Effector memory CD8-positive, alpha-beta T cell (primary cell): ENCODE measurements around the gene CD244.
"Not testable (repeated sequence)": the region's sequence is repeated elsewhere in the genome, so short reads cannot be mapped to it uniquely, and the experiment has no call there.

Experiments used
- ATAC-seq: fragments of 150-1000 bp; cut with Tn5 transposase; replicated peaks from 2 replicates; pipeline ENCODE4 v1.10.0; 2021; ENCODE audit warnings: mild to moderate bottlenecking, moderate library complexity
- DNase-seq, 3 experiments: peaks; one replicate each; pipeline ENCODE4 v3.0.0; 2021
- H3K27ac Mint-ChIP-seq, 2 donors: one replicate each; pipeline ENCODE4 v1.8.0; 2022; ENCODE audit warnings: mild to moderate bottlenecking in 2 of 2, mixed read lengths in 2 of 2, moderate library complexity in 2 of 2
- H3K27me3 Mint-ChIP-seq, 2 donors: one replicate each; pipeline ENCODE4 v1.8.0; 2022; ENCODE audit warnings: mixed read lengths in 2 of 2
- H3K36me3 Mint-ChIP-seq: one replicate; pipeline ENCODE4 v1.8.0; 2022; ENCODE audit warnings: mild to moderate bottlenecking, moderate library complexity, mixed read lengths; ENCODE audit not compliant: insufficient read depth
- H3K4me1 Mint-ChIP-seq, 2 donors: one replicate each; pipeline ENCODE4 v1.8.0; 2022; ENCODE audit warnings: low read depth in 2 of 2, mixed read lengths in 2 of 2
- H3K4me3 Mint-ChIP-seq, 2 donors: one replicate each; pipeline ENCODE4 v1.8.0; 2022; ENCODE audit warnings: mild to moderate bottlenecking in 2 of 2, mixed read lengths in 2 of 2, moderate library complexity in 2 of 2
- H3K9me3 Mint-ChIP-seq, 2 donors: one replicate each; pipeline ENCODE4 v1.8.0; 2022; ENCODE audit warnings: mixed read lengths in 2 of 2

CD244 gene

DNA sequence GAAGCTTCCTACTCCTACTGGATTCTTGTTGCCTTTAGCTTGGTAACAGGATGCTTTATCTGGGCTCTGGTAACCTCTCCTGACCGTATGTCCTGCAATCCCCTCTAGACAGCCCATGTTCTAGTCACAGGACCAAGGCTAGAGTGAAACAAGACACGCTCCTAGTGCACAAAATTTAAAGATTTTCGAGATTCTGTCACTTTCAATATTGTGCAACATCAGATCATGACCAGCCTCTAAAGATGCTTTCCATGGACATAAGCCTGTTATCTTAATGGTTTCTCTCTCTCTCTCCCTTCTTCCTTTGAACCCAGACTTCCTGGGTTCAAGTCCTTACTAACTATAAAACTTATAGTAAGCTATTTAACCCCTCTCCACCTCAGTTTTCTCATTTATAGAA lies 68.3 kb downstream of the CD244 start:
- Mint-ChIP-seq H3K4me1 (peaks cover 33 to 45% of the 10 kb centered on the region in 2 donors), H3K27me3 (no peaks in the 10 kb centered on the region), H3K9me3 (no peaks in the 10 kb centered on the region)

DNA sequence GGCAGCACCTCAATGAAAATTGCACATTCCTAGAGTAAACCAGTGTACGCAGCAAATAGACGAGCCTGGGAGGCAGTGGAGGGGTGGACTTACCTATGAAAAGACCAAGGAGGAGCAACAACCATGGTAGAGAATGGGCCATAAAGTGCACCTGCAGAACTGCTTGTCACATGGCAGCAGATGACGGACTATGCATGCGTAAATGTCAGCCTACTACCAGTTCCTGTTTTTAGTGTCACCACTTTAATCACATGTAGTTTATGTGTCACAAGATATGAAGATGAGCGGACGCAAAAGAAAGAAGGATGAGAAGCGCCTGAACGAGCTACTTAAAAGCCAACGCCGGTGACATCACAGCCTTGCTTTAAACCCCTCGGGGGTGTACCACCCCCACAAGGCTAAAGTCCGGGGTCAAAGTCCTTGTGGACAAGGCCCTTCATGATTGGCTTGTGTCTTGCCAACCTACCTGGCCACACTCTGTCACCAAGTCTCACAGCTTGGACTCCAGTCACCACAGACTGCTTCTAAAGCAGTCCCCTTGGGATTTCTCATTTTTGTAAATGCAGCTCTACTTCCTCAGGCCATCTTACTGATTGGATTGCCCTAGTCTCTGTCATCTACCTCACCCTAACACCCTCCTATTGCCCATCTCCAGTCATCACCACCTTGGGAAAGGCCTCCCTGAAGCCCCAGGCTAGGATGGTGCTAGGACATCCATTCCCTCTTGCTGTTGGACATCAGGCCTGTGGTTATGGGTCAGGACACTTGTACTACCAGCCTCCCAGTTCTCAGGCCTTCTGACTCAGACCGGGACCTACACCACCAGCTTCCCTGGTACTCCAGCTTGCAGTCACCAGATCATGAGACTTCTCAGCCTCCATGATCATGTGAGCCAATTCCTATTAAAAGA lies 72.7 kb downstream of the CD244 start:
- Mint-ChIP-seq H3K36me3 (no peaks in the 10 kb centered on the region), H3K27ac (peak overlapping the region in 1 of 2 donors; percentile 83), H3K4me3 (no peak overlapping the region), H3K9me3 (no peaks in the 10 kb centered on the region), H3K27me3 (no peaks in the 10 kb centered on the region), H3K4me1 (peaks cover 3 to 9% of the 10 kb centered on the region in 2 donors)
- no peak for DNase-seq
- ATAC-seq: peak; percentile 59

More for the DNA sequence above, 68.3 kb downstream of the CD244 start:
- no peak overlapping the region for H3K4me3 Mint-ChIP-seq
- peak overlapping the region in 1 of 2 donors; percentile 96 for H3K27ac Mint-ChIP-seq
- ATAC-seq (no peak), DNase-seq (no peak)
- H3K36me3 Mint-ChIP-seq: peaks cover 14% of the 10 kb centered on the region

GRCh38 chr1:160789051-160789701 lies 73.5 kb downstream of the CD244 start:
- ATAC-seq (no peak), DNase-seq (no peak)
- Mint-ChIP-seq H3K4me1 (peaks cover 1 to 2% of the 10 kb centered on the region in 2 donors), H3K27me3 (no peaks in the 10 kb centered on the region), H3K9me3 (no peaks in the 10 kb centered on the region), H3K36me3 (no peaks in the 10 kb centered on the region), H3K4me3 (no peak overlapping the region), H3K27ac (no peak overlapping the region)

- Mint-ChIP-seq H3K4me3 (peak overlapping the region in 1 of 2 donors; percentile 74), H3K4me1 (peaks cover 10 to 11% of the 10 kb centered on the region in 2 donors)
- not testable (repeated sequence) for H3K9me3 Mint-ChIP-seq, ATAC-seq, H3K27me3 Mint-ChIP-seq, H3K27ac Mint-ChIP-seq, DNase-seq, H3K36me3 Mint-ChIP-seq
Observed at GRCh38 chr1:160782988-160783765, 79.5 kb downstream of the CD244 start.

DNA sequence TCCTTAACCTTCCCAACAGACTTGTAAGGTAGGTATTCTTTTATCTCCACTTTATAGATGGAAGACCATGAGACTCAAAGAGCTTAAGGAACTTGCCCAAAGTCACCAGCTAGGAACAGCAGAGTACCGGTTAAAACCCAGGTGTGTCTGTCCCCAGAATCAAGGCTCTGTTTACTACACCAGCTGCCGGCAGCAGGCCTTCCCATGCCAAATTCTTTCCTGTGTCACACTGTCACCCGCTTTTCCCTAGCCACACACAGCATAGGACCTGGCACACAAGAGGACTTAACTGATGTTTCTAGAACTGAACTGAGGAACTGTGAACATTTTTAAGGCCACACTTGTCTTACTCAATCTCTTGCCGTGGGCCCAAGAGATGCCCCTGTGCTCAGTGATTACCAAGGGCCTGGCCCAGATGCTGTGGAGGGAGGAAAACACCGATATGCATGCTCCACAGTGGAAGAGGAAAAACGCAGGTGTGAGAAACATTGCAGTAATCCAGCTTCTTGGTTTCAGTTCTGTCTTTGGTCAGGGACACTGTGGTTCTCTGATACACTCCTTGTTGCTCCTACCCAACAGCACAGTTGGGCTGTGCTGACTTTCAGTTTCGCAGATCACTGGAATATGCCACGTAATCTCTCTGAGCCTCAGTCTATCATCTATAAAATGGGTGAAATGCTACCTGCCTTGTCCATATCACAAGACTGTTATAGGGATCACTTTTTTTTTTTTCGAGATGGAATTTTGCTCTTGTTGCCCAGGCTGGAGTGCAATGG lies 80.6 kb downstream of the CD244 start:
- ATAC-seq: peak; percentile 83
- Mint-ChIP-seq H3K36me3 (peaks cover 3% of the 10 kb centered on the region), H3K4me1 (peaks cover 16% of the 10 kb centered on the region in 2 donors), H3K4me3 (peak overlapping the region; percentile 73 to 74), H3K27me3 (no peaks in the 10 kb centered on the region), H3K9me3 (no peaks in the 10 kb centered on the region), H3K27ac (peak overlapping the region; percentile 31 to 47)
- DNase-seq: no peak

DNA sequence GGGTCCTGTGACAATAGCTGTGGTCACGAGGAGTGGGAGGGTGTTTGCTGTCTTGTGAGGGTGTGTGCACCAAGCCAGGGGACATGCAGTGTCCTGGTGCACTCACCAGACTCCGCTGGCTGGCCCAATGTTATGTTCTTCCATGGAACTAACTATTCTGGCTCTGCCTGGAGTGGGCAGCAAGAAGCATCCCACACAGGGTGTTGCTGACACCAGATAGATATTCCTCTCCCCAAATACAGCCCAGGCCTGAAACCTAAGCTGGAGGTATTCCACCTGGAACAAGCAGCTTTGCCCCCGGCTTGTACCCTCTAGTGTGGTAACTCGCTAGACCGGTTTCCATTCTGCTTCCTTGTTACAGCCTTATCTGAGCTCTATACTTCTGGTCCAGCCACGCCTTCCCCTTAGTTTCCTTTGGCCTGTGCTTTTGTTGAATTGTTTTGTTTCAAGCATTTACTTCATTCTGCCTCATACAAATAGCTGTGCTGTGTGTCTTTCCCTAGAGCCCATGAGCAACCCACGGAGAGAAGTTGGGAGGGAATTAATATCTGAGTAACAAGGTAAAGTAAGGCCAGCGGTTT lies 81.4 kb downstream of the CD244 start:
- H3K4me1 Mint-ChIP-seq: peaks cover 16 to 17% of the 10 kb centered on the region in 2 donors
- H3K9me3 Mint-ChIP-seq: no peaks in the 10 kb centered on the region
- H3K27me3 Mint-ChIP-seq: no peaks in the 10 kb centered on the region
- H3K27ac Mint-ChIP-seq: peak overlapping the region; percentile 31 to 47
- peak overlapping the region in 1 of 2 donors; percentile 74 for H3K4me3 Mint-ChIP-seq
- DNase-seq (no peak), ATAC-seq (no peak)
- peaks cover 3% of the 10 kb centered on the region for H3K36me3 Mint-ChIP-seq

DNA sequence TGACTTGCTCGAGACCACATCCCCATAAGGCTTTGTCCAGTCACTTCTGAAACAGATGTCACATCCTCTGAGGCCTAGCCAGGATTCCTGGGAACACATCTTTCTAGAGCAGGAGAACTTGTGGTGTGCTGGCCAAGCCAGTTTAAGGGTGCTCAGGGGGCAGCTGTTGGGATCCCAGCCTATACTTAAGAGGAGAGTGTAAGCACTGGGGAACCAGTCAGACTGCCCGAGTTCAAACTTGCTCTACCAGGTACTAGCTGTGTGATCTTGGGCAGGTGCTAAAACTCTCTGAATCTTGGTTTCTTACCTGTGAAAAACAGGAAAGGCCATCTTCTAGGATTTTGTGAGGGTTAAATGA lies 82.3 kb downstream of the CD244 start:
- H3K9me3 Mint-ChIP-seq: no peaks in the 10 kb centered on the region
- no peak for ATAC-seq
- no peak for DNase-seq
- H3K27ac Mint-ChIP-seq: no peak overlapping the region
- peaks cover 3% of the 10 kb centered on the region for H3K36me3 Mint-ChIP-seq
- H3K4me3 Mint-ChIP-seq: no peak overlapping the region
- H3K27me3 Mint-ChIP-seq: no peaks in the 10 kb centered on the region
- H3K4me1 Mint-ChIP-seq: peaks cover 16 to 17% of the 10 kb centered on the region in 2 donors
